ENCODE results near the gene SURF2.

- TF ChIP-seq ZNF75A (CRISPR knock-in tag; IDR thresholded peaks at IDR 0.05) (no peak), STAT6 (CRISPR knock-in tag; IDR thresholded peaks at IDR 0.05) (no peak), POLR2G (IDR thresholded peaks at IDR 0.05; ENCODE audit: low read depth, low read length) (no peak), CC2D1A (IDR thresholded peaks at IDR 0.05) (no peak), TCF7L2 (IDR thresholded peaks at IDR 0.05; ENCODE audit: low read depth, low read length) (no peak), MLX (CRISPR knock-in tag; conservative IDR thresholded peaks at IDR 0.05) (no peak), GATA2 (CRISPR knock-in tag; IDR thresholded peaks at IDR 0.05) (no peak), FOXM1 (IDR thresholded peaks at IDR 0.05; ENCODE audit: low read depth) (no peak), FOXM1 (CRISPR knock-in tag; IDR thresholded peaks at IDR 0.05; ENCODE audit: low read depth) (no peak), BRD9 (IDR thresholded peaks at IDR 0.05; ENCODE audit: low read depth, partially characterized antibody) (no peak), ZNF512 (tag; IDR thresholded peaks at IDR 0.05) (no peak), ELF4 (CRISPR knock-in tag; IDR thresholded peaks at IDR 0.05) (no peak)
- TF ChIP-seq, protein P1, sequence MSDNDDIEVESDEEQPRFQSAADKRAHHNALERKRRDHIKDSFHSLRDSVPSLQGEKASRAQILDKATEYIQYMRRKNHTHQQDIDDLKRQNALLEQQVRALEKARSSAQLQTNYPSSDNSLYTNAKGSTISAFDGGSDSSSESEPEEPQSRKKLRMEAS (CRISPR knock-in tag; IDR thresholded peaks at IDR 0.05): no peak
- TF ChIP-seq, protein P2, sequence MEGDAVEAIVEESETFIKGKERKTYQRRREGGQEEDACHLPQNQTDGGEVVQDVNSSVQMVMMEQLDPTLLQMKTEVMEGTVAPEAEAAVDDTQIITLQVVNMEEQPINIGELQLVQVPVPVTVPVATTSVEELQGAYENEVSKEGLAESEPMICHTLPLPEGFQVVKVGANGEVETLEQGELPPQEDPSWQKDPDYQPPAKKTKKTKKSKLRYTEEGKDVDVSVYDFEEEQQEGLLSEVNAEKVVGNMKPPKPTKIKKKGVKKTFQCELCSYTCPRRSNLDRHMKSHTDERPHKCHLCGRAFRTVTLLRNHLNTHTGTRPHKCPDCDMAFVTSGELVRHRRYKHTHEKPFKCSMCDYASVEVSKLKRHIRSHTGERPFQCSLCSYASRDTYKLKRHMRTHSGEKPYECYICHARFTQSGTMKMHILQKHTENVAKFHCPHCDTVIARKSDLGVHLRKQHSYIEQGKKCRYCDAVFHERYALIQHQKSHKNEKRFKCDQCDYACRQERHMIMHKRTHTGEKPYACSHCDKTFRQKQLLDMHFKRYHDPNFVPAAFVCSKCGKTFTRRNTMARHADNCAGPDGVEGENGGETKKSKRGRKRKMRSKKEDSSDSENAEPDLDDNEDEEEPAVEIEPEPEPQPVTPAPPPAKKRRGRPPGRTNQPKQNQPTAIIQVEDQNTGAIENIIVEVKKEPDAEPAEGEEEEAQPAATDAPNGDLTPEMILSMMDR (IDR thresholded peaks at IDR 0.05 in 2 of 3, conservative IDR thresholded peaks at IDR 0.05 in 1 of 3; ENCODE audit: insufficient read depth in 2 of 3, low read depth in 1 of 3, low read length in 3 of 3): no peak
Observed at GRCh38 chr9:133309608-133310007, 46.7 kb upstream of the SURF2 start.
